Right hindlimb (tissue), 1 donor: ENCODE results near the gene RAB12.
"Not testable (repeated sequence)": the region's sequence is repeated elsewhere in the genome, so short reads cannot be mapped to it uniquely, and the experiment has no call there.

Source experiments
- DNase-seq: peaks from one replicate; pipeline ENCODE4 v3.0.0-alpha.2; 2018

RAB12 gene

GRCh38 chr18:8614875-8615274 is 5.6 kb downstream of the RAB12 start:
- DNase-seq: no peak

- peak; percentile 77 for DNase-seq
Measured at GRCh38 chr18:8615397-8616027, 6.3 kb downstream of the RAB12 start.

- no peak for DNase-seq
Measured at GRCh38 chr18:8616028-8616401, 6.8 kb downstream of the RAB12 start.

GRCh38 chr18:8617907-8618306 is 8.7 kb downstream of the RAB12 start:
- no peak for DNase-seq

GRCh38 chr18:8619041-8619440 is 9.8 kb downstream of the RAB12 start:
- no peak for DNase-seq

GRCh38 chr18:8619835-8620577 is 10.8 kb downstream of the RAB12 start:
- DNase-seq: no peak

GRCh38 chr18:8620845-8621244 is 11.6 kb downstream of the RAB12 start:
- DNase-seq: no peak

GRCh38 chr18:8622625-8623024 is 13.4 kb downstream of the RAB12 start:
- not testable (repeated sequence) for DNase-seq

GRCh38 chr18:8623549-8624106 is 14.4 kb downstream of the RAB12 start:
- DNase-seq: no peak

GRCh38 chr18:8625461-8626092 is 16.3 kb downstream of the RAB12 start:
- no peak for DNase-seq

GRCh38 chr18:8626414-8627106 is 17.3 kb downstream of the RAB12 start:
- DNase-seq: no peak

GRCh38 chr18:8627107-8627472 is 17.9 kb downstream of the RAB12 start:
- no peak for DNase-seq

- no peak for DNase-seq
Measured at GRCh38 chr18:8627540-8627939, 18.3 kb downstream of the RAB12 start.

GRCh38 chr18:8629602-8630001 is 20.4 kb downstream of the RAB12 start:
- no peak for DNase-seq

- DNase-seq: no peak
Measured at GRCh38 chr18:8630546-8630945, 21.3 kb downstream of the RAB12 start.

- DNase-seq: no peak
Measured at GRCh38 chr18:8631265-8631664, 22.0 kb downstream of the RAB12 start.

GRCh38 chr18:8632386-8632785 is 23.1 kb downstream of the RAB12 start:
- DNase-seq: no peak

- no peak for DNase-seq
Measured at GRCh38 chr18:8634508-8634907, 25.3 kb downstream of the RAB12 start.

- DNase-seq: no peak
Measured at GRCh38 chr18:8635087-8635486, 25.9 kb downstream of the RAB12 start.

- DNase-seq: no peak
Measured at GRCh38 chr18:8639762-8640161, 30.5 kb downstream of the RAB12 start.

- no peak for DNase-seq
Measured at GRCh38 chr18:8643326-8643878, 34.2 kb downstream of the RAB12 start.

- DNase-seq: not testable (repeated sequence)
Measured at GRCh38 chr18:8647359-8647758, 38.1 kb downstream of the RAB12 start.
